ENCODE measurements around the gene MSRB1.

The MSRB1 gene

GRCh38 chr16:1947369-1947670, 4.3 kb upstream of the MSRB1 start:
- Histone ChIP-seq H3K27ac (ENCODE audit: low read depth, low read length) (no peak overlapping the region), H3K4me1 (ENCODE audit: control insufficient read depth, low read length) (peaks cover 11% of the 10 kb centered on the region), H3K27me3 (ENCODE audit: control insufficient read depth, low read length) (no peaks in the 10 kb centered on the region), H3K79me2 (ENCODE audit: control insufficient read depth, low read length) (no peaks in the 10 kb centered on the region), H4K20me1 (ENCODE audit: control insufficient read depth, insufficient read depth, low read depth, low read length) (no peaks in the 10 kb centered on the region), H3K4me2 (ENCODE audit: low read length) (no peak overlapping the region), H3K9me3 (ENCODE audit: control insufficient read depth, insufficient read depth, low read length) (no peaks in the 10 kb centered on the region), H3K36me3 (ENCODE audit: control insufficient read depth, low read length) (no peaks in the 10 kb centered on the region), H3F3A (ENCODE audit: control insufficient read depth, insufficient read depth) (no peaks in the 10 kb centered on the region), H3K4me3 (ENCODE audit: low read length) (no peak overlapping the region), H3K9me2 (replicated peaks; ENCODE audit: control insufficient read depth, low read length) (no peaks in the 10 kb centered on the region)
- no peak for TF ChIP-seq EZH2phosphoT487 (IDR thresholded peaks at IDR 0.05; ENCODE audit: borderline replicate concordance, low read length)
- TF ChIP-seq CTCF (IDR thresholded peaks at IDR 0.05; ENCODE audit: low read depth, low read length, poor library complexity, severe bottlenecking), result no peak

GRCh38 chr16:1946495-1947368, 3.7 kb upstream of the MSRB1 start:
- Histone ChIP-seq H3K27ac (ENCODE audit: low read depth, low read length) (no peak overlapping the region), H3K79me2 (ENCODE audit: control insufficient read depth, low read length) (no peaks in the 10 kb centered on the region)

GRCh38 chr16:1945559-1946391, 2.8 kb upstream of the MSRB1 start:
- no peak overlapping the region for H3K4me3 ChIP-seq (ENCODE audit: low read length)
- H4K20me1 ChIP-seq (ENCODE audit: control insufficient read depth, insufficient read depth, low read depth, low read length), result no peaks in the 10 kb centered on the region
- peaks cover 20% of the 10 kb centered on the region for H3K4me1 ChIP-seq (ENCODE audit: control insufficient read depth, low read length)
- H3K9me2 ChIP-seq (replicated peaks; ENCODE audit: control insufficient read depth, low read length), result no peaks in the 10 kb centered on the region
- H3K27ac ChIP-seq (ENCODE audit: low read depth, low read length), result no peak overlapping the region
- H3K79me2 ChIP-seq (ENCODE audit: control insufficient read depth, low read length), result no peaks in the 10 kb centered on the region
- TF ChIP-seq EZH2phosphoT487 (IDR thresholded peaks at IDR 0.05; ENCODE audit: borderline replicate concordance, low read length) (no peak), CTCF (IDR thresholded peaks at IDR 0.05; ENCODE audit: low read depth, low read length, poor library complexity, severe bottlenecking) (no peak)
- no peaks in the 10 kb centered on the region for H3K36me3 ChIP-seq (ENCODE audit: control insufficient read depth, low read length)
- H3K9me3 ChIP-seq (ENCODE audit: control insufficient read depth, insufficient read depth, low read length), result no peaks in the 10 kb centered on the region
- no peaks in the 10 kb centered on the region for H3K27me3 ChIP-seq (ENCODE audit: control insufficient read depth, low read length)
- no peak overlapping the region for H3K4me2 ChIP-seq (ENCODE audit: low read length)
- H3F3A ChIP-seq (ENCODE audit: control insufficient read depth, insufficient read depth), result no peaks in the 10 kb centered on the region

More at GRCh38 chr16:1946495-1947368, 3.7 kb upstream of the MSRB1 start:
- Histone ChIP-seq H3K9me2 (replicated peaks; ENCODE audit: control insufficient read depth, low read length) (no peaks in the 10 kb centered on the region), H4K20me1 (ENCODE audit: control insufficient read depth, insufficient read depth, low read depth, low read length) (no peaks in the 10 kb centered on the region), H3K4me2 (ENCODE audit: low read length) (no peak overlapping the region), H3K36me3 (ENCODE audit: control insufficient read depth, low read length) (no peaks in the 10 kb centered on the region), H3K4me3 (ENCODE audit: low read length) (no peak overlapping the region), H3F3A (ENCODE audit: control insufficient read depth, insufficient read depth) (no peaks in the 10 kb centered on the region), H3K9me3 (ENCODE audit: control insufficient read depth, insufficient read depth, low read length) (no peaks in the 10 kb centered on the region), H3K4me1 (ENCODE audit: control insufficient read depth, low read length) (peaks cover 17% of the 10 kb centered on the region), H3K27me3 (ENCODE audit: control insufficient read depth, low read length) (no peaks in the 10 kb centered on the region)
- no peak for TF ChIP-seq EZH2phosphoT487 (IDR thresholded peaks at IDR 0.05; ENCODE audit: borderline replicate concordance, low read length)
- no peak for TF ChIP-seq CTCF (IDR thresholded peaks at IDR 0.05; ENCODE audit: low read depth, low read length, poor library complexity, severe bottlenecking)

Measured in DOHH2 (cell line).